Measurements from ENCODE around the gene FREM2. TPM values are rescaled to one million over a fixed set of nuclear protein-coding genes. Genes with fewer than 3 reads are reported as not detected.

Gene FREM2
- total RNA-seq, 1 experiment from 2014 or later: 0.05 TPM

DNA sequence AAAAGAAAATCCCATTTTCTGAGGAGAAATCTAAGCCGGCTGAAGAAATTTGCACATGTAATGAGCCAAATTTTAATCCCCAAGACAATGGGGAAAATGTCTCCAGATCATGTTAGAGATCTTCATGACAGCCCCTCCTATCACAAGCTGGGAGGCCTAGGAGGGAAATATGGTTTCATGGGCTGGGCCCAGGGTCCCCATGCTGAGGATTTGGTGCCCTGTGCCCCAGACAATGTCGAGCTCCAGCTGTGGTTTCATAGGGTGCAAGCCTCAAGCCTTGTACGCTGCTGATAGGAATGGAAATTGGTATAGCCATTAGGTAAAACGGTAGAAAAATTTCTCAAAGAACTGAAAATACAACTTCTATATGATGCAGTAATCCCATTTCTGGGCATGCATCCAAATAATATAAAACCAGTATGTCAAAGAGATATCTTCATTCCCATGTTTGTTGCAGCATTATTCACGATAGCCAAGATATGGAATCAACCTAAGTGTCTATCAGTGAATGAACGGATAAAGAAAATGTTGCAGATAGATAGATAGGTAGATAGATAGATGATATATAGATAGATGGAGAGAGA lies 19.3 kb upstream of the FREM2 start:
- Histone ChIP-seq H3K4me3 (replicated peaks in 1 of 2; ENCODE audit: low read depth in 1 of 2, low read length in 2 of 2) (no peak overlapping the region), H3K79me2 (ENCODE audit: insufficient read depth, low read length) (no peaks in the 10 kb centered on the region), H3K36me3 (ENCODE audit: control insufficient read depth in 1 of 2, insufficient read depth in 2 of 2, low read length in 2 of 2) (no peaks in the 10 kb centered on the region; a peak in 1 of 4 replicates), H4K20me1 (ENCODE audit: insufficient read depth) (no peaks in the 10 kb centered on the region), H3K9ac (ENCODE audit: low read length) (no peak overlapping the region), H3K27ac (ENCODE audit: low read depth, low read length) (no peak overlapping the region), H3K4me1 (ENCODE audit: control insufficient read depth in 1 of 2, insufficient read depth in 2 of 2, low read length in 2 of 2) (no peaks in the 10 kb centered on the region), H2AFZ (ENCODE audit: low read depth, low read length, poor library complexity, severe bottlenecking) (no peak overlapping the region), H3K9me3 (ENCODE audit: control insufficient read depth in 1 of 2, insufficient read depth in 1 of 2, low read depth in 1 of 2, low read length in 2 of 2) (peaks cover 0 to 4% of the 10 kb centered on the region in 2 experiments; a peak in 1 of 4 replicates), H3K9me2 (ENCODE audit: insufficient read depth) (no peaks in the 10 kb centered on the region), H3K4me2 (ENCODE audit: low read length) (no peak overlapping the region), H3K27me3 (ENCODE audit: insufficient read depth, low read length) (no peaks in the 10 kb centered on the region)
- no peak for DNase-seq (ENCODE audit: low read depth, low spot score)
- TF ChIP-seq YY1 (IDR thresholded peaks at IDR 0.05; ENCODE audit: extremely low read depth, insufficient replicate concordance, low read depth, low read length): no peak
- no peak for TF ChIP-seq JUND (IDR thresholded peaks at IDR 0.05)
- TF ChIP-seq TCF7L2 (IDR thresholded peaks at IDR 0.05; ENCODE audit: borderline replicate concordance, extremely low read depth, insufficient read depth, insufficient read length): no peak
- no peak for TF ChIP-seq ZFX (IDR thresholded peaks at IDR 0.05)
- no peak for TF ChIP-seq POLR2A (IDR thresholded peaks at IDR 0.05; ENCODE audit: borderline replicate concordance, extremely low read depth, insufficient read depth, insufficient read length)
- no peak for TF ChIP-seq CEBPB (IDR thresholded peaks at IDR 0.05; ENCODE audit: low read depth)
- TF ChIP-seq FOSL1 (IDR thresholded peaks at IDR 0.05; ENCODE audit: low read depth): no peak
- TF ChIP-seq, protein P1, sequence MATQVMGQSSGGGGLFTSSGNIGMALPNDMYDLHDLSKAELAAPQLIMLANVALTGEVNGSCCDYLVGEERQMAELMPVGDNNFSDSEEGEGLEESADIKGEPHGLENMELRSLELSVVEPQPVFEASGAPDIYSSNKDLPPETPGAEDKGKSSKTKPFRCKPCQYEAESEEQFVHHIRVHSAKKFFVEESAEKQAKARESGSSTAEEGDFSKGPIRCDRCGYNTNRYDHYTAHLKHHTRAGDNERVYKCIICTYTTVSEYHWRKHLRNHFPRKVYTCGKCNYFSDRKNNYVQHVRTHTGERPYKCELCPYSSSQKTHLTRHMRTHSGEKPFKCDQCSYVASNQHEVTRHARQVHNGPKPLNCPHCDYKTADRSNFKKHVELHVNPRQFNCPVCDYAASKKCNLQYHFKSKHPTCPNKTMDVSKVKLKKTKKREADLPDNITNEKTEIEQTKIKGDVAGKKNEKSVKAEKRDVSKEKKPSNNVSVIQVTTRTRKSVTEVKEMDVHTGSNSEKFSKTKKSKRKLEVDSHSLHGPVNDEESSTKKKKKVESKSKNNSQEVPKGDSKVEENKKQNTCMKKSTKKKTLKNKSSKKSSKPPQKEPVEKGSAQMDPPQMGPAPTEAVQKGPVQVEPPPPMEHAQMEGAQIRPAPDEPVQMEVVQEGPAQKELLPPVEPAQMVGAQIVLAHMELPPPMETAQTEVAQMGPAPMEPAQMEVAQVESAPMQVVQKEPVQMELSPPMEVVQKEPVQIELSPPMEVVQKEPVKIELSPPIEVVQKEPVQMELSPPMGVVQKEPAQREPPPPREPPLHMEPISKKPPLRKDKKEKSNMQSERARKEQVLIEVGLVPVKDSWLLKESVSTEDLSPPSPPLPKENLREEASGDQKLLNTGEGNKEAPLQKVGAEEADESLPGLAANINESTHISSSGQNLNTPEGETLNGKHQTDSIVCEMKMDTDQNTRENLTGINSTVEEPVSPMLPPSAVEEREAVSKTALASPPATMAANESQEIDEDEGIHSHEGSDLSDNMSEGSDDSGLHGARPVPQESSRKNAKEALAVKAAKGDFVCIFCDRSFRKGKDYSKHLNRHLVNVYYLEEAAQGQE (IDR thresholded peaks at IDR 0.05; ENCODE audit: low read depth): no peak
- no peak for TF ChIP-seq RAD21 (IDR thresholded peaks at IDR 0.05; ENCODE audit: low read depth)
- no peak for TF ChIP-seq EGR1 (IDR thresholded peaks at IDR 0.05; ENCODE audit: low read depth)
- TF ChIP-seq SP1 (IDR thresholded peaks at IDR 0.05; ENCODE audit: low read depth): no peak
- TF ChIP-seq, protein P2, sequence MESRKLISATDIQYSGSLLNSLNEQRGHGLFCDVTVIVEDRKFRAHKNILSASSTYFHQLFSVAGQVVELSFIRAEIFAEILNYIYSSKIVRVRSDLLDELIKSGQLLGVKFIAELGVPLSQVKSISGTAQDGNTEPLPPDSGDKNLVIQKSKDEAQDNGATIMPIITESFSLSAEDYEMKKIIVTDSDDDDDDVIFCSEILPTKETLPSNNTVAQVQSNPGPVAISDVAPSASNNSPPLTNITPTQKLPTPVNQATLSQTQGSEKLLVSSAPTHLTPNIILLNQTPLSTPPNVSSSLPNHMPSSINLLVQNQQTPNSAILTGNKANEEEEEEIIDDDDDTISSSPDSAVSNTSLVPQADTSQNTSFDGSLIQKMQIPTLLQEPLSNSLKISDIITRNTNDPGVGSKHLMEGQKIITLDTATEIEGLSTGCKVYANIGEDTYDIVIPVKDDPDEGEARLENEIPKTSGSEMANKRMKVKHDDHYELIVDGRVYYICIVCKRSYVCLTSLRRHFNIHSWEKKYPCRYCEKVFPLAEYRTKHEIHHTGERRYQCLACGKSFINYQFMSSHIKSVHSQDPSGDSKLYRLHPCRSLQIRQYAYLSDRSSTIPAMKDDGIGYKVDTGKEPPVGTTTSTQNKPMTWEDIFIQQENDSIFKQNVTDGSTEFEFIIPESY (IDR thresholded peaks at IDR 0.05; ENCODE audit: extremely low read depth, insufficient replicate concordance, low read length): no peak
- TF ChIP-seq SIN3A (IDR thresholded peaks at IDR 0.05; ENCODE audit: low read depth): no peak
- CTCF ChIA-PET: no interaction called here
- RAD21 ChIA-PET (ENCODE audit: low non-redundant PET in 1 of 2, low total read pairs in 2 of 2, uncharacterized antibody in 2 of 2, unreplicated experiment in 2 of 2): no interaction called here
- POLR2A ChIA-PET: no interaction called here
- intact Hi-C loops (cut with micrococcal nuclease): no loop called here
- no TSS peak for BruUV-seq (replicated peaks)
- ATAC-seq: no peak

All from HCT116 (cell line).